OCI-LY3 (cell line): Measurements from ENCODE around the gene METTL3.

Experiments
- H2AFZ ChIP-seq: fragments of 200-600, 300-600 bp; shearing (Covaris generic); 2 replicates; pipeline ENCODE4 v1.6.0; 2014; ENCODE audit warnings: antibody characterized with exemption, low read depth, low read length
- H3K27ac ChIP-seq: fragments of 200-600, 300-600 bp; sonication (generic); 2 replicates; pipeline ENCODE4 v1.5.1; 2014; ENCODE audit warnings: mild to moderate bottlenecking, low read length, moderate library complexity, mixed read lengths
- H3K27me3 ChIP-seq: fragments of 200-600, 300-600 bp; sonication (generic); 2 replicates; pipeline ENCODE4 v1.6.1; 2014; ENCODE audit warnings: low read depth, low read length, mixed read lengths
- H3K36me3 ChIP-seq: fragments of 200-600, 300-600 bp; sonication (generic); replicated peaks from 2 replicates; pipeline ENCODE3; 2014; ENCODE audit warnings: low read depth, low read length, mixed read lengths
- H3K4me1 ChIP-seq: fragments of 300-600, 200-600 bp; sonication (generic); 2 replicates; pipeline ENCODE4 v1.6.1; 2014; ENCODE audit warnings: low read length, mixed read lengths
- H3K4me2 ChIP-seq: fragments of 200-600, 300-600 bp; sonication (generic); 2 replicates; pipeline ENCODE4 v1.6.1; 2014; ENCODE audit warnings: low read length, mixed read lengths
- H3K4me3 ChIP-seq: fragments of 300-600, 200-600 bp; sonication (generic); 2 replicates; pipeline ENCODE4 v1.5.1; 2014; ENCODE audit warnings: antibody characterized with exemption, mild to moderate bottlenecking, low read length, moderate library complexity
- H3K79me2 ChIP-seq: fragments of 300-600, 200-600 bp; shearing (Covaris generic); 2 replicates; pipeline ENCODE4 v1.6.1; 2014; ENCODE audit warnings: mild to moderate bottlenecking, low read length, mixed read lengths
- H3K9ac ChIP-seq: fragments of 300-600, 200-600 bp; shearing (Covaris generic); 2 replicates; pipeline ENCODE4 v1.6.0; 2014; ENCODE audit warnings: mild to moderate bottlenecking, low read length, moderate library complexity
- H3K9me3 ChIP-seq: fragments of 200-600, 300-600 bp; shearing (Covaris generic); 2 replicates; pipeline ENCODE4 v1.6.1; 2014; ENCODE audit warnings: low read length, mixed read lengths; ENCODE audit not compliant: insufficient read depth
- H4K20me1 ChIP-seq: fragments of 200-600, 300-600 bp; sonication (generic); 2 replicates; pipeline ENCODE4 v1.6.1; 2016; ENCODE audit warnings: low read length, mixed read lengths; ENCODE audit not compliant: insufficient read depth
- CTCF ChIP-seq: fragments of 200-600, 300-600 bp; sonication (generic); IDR thresholded peaks from 2 replicates; pipeline ENCODE4 v1.5.1; 2014; ENCODE audit warnings: antibody characterized with exemption, low read length, low read depth
- EZH2phosphoT487 ChIP-seq: fragments of 200-600 bp; shearing (Covaris generic); IDR thresholded peaks from 2 replicates; pipeline ENCODE4 v1.6.1; 2018; ENCODE audit warnings: antibody characterized with exemption, mixed run types, low read depth

METTL3 gene

GRCh38 chr14:21521501-21521900 lies 10.4 kb upstream of the METTL3 start:
- Histone ChIP-seq H4K20me1 (no peaks in the 10 kb centered on the region), H2AFZ (no peak overlapping the region), H3K4me2 (no peak overlapping the region), H3K4me3 (no peak overlapping the region), H3K27ac (no peak overlapping the region), H3K9ac (no peak overlapping the region), H3K9me3 (no peaks in the 10 kb centered on the region), H3K79me2 (no peaks in the 10 kb centered on the region), H3K36me3 (no peaks in the 10 kb centered on the region), H3K27me3 (peaks cover 5% of the 10 kb centered on the region; the same call in 1 of the 2 replicates), H3K4me1 (peaks cover 5% of the 10 kb centered on the region; the same call in 1 of the 2 replicates)
- no peak for TF ChIP-seq CTCF
- TF ChIP-seq EZH2phosphoT487, result no peak

- TF ChIP-seq EZH2phosphoT487 (no peak), CTCF (no peak)
- no peaks in the 10 kb centered on the region for H3K9me3 ChIP-seq
- H3K4me3 ChIP-seq, result no peak overlapping the region
- no peak overlapping the region for H3K4me2 ChIP-seq
- peaks cover 4% of the 10 kb centered on the region; the same call in 1 of the 2 replicates for H3K4me1 ChIP-seq
- H3K79me2 ChIP-seq, result no peaks in the 10 kb centered on the region
- peaks cover 5% of the 10 kb centered on the region; the same call in 1 of the 2 replicates for H3K27me3 ChIP-seq
- H2AFZ ChIP-seq, result no peak overlapping the region
- no peaks in the 10 kb centered on the region for H3K36me3 ChIP-seq
- no peaks in the 10 kb centered on the region for H4K20me1 ChIP-seq
- no peak overlapping the region for H3K27ac ChIP-seq
- H3K9ac ChIP-seq, result no peak overlapping the region
These were observed 9.6 kb upstream of the METTL3 start for GRCh38 chr14:21520767-21521166.

- Histone ChIP-seq H3K79me2 (no peaks in the 10 kb centered on the region), H3K9me3 (no peaks in the 10 kb centered on the region), H3K4me1 (no peaks in the 10 kb centered on the region), H3K27ac (no peak overlapping the region), H3K4me2 (no peak overlapping the region), H4K20me1 (no peaks in the 10 kb centered on the region), H3K27me3 (peaks cover 5% of the 10 kb centered on the region; the same call in 1 of the 2 replicates), H2AFZ (no peak overlapping the region), H3K9ac (no peak overlapping the region), H3K36me3 (no peaks in the 10 kb centered on the region), H3K4me3 (no peak overlapping the region)
- TF ChIP-seq EZH2phosphoT487, result no peak
- no peak for TF ChIP-seq CTCF
These were observed 7.6 kb upstream of the METTL3 start for GRCh38 chr14:21518725-21519124.

GRCh38 chr14:21514341-21514740 lies 3.2 kb upstream of the METTL3 start:
- no peaks in the 10 kb centered on the region for H4K20me1 ChIP-seq

More at GRCh38 chr14:21514341-21514740, 3.2 kb upstream of the METTL3 start:
- Histone ChIP-seq H3K4me1 (peaks cover 9% of the 10 kb centered on the region), H3K27ac (no peak overlapping the region), H3K36me3 (no peaks in the 10 kb centered on the region), H3K9me3 (no peaks in the 10 kb centered on the region), H2AFZ (no peak overlapping the region), H3K27me3 (no peaks in the 10 kb centered on the region), H3K4me2 (no peak overlapping the region), H3K9ac (no peak overlapping the region), H3K4me3 (no peak overlapping the region), H3K79me2 (peaks cover 18% of the 10 kb centered on the region)
- no peak for TF ChIP-seq EZH2phosphoT487
- TF ChIP-seq CTCF, result no peak
